ENCODE results near the gene CDK5RAP1. TPM values are rescaled to one million over a fixed set of nuclear protein-coding genes. Genes with fewer than 3 reads are reported as not detected.
"Not testable (repeated sequence)": the region's sequence is repeated elsewhere in the genome, so short reads cannot be mapped to it uniquely, and the experiment has no call there.

Gene CDK5RAP1, protein sequence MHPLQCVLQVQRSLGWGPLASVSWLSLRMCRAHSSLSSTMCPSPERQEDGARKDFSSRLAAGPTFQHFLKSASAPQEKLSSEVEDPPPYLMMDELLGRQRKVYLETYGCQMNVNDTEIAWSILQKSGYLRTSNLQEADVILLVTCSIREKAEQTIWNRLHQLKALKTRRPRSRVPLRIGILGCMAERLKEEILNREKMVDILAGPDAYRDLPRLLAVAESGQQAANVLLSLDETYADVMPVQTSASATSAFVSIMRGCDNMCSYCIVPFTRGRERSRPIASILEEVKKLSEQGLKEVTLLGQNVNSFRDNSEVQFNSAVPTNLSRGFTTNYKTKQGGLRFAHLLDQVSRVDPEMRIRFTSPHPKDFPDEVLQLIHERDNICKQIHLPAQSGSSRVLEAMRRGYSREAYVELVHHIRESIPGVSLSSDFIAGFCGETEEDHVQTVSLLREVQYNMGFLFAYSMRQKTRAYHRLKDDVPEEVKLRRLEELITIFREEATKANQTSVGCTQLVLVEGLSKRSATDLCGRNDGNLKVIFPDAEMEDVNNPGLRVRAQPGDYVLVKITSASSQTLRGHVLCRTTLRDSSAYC
- 10 to 100 TPM; 28.9 to 37.9 (median 37.1) TPM for polyA plus RNA-seq (ENCODE audit: insufficient read length in 3 of 3)

DNA sequence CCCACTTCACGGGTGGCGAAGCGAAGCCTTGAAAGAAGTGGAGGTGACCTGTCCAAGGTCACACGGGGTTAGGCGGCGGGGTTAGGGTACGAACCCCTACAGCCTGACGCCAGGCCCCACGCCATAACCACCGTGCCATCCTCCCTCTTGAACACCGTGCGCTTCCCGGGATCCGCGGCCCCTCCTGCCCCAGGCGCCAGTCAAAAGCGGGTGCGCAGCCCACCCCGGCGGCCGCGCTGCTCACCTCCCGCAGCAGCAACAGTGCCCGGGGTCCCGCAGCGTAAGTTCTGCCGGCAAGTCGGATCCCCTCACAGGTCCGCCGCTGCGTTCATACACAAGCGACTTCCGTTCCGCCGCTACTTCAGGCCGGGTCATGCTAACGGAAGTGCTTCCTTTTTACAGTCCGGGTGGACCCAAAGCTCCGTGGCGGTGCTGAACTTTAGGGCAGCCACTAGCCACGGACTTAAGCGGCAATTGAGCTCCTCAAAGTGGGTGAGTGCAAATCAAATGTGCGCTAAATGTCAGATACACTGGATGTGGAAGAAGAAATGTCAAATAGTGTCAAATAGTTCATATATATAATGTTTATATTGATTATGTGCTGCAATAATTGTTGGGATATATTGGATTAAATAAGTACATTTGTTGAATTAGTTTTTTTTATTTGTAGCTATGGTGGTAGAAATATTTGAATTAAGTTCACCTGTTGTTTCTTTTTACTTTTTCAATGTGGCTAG lies at the start of gene CDK5RAP1:
TSS of gene CDK5RAP1 (minus strand) at position 336 of the 737 bp plus-strand sequence. CDS start 4,455 bp downstream, outside the sequence.
- DNase-seq (ENCODE audit: low read depth in 3 of 3, low spot score in 2 of 3) = peak; percentile 70 to 84 (median 83)

DNA sequence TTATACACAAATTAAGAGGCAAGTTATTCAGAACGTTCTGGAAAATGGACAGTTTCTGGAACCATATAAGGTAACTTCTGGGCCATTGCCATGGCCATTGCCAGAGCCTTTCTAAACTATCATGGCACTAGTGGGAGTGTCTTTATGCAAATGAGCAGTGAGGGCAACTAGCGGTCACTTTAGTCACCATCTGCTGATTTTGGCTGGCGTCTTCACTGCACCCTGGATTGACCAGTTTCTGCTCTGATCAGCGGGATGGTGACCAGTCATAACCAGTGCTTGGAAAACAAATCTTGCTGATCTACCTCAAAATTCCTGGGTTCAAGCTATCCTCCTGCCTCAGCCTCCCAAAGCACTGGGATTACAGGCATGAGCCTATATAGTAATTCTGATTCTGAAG lies 49.5 kb upstream of the CDK5RAP1 start:
- DNase-seq (ENCODE audit: low read depth in 3 of 3, low spot score in 2 of 3) = no peak

DNA sequence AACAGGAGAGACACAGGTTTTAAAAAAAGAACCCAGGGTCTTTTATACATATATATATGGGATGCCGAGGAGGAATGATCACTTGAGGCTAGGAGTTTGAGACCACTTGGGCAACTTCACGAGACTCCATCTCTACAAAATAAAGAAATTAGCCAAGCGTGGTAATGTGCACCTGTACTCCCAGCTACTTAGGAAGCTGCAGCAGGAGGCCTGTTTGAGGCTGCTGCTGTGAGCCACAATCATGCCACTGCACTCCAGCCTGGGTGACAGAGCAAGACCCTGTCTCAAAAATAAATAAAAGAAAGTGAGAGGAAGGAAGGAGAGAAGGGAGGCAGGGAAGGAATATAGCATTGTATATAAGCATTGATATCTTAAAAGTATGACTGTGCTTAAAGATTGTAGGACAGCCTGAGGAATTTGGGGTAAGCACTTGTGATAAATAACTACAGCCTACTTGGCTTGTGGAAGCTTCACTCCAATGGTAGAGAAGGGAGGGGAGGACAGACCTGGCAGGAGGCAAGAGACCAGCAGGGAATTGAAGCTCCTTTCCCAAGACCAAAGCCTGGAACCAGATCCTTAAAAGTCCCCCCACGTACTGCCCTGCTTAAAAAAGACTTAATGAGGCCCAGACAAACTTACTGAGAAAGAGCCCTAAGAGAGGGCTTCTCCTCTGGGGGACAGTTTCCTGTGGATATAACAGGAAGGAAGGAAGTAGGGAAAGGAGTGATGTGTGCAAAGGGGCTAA lies 44.7 kb upstream of the CDK5RAP1 start:
- DNase-seq (ENCODE audit: low read depth in 3 of 3, low spot score in 2 of 3) = no peak

DNA sequence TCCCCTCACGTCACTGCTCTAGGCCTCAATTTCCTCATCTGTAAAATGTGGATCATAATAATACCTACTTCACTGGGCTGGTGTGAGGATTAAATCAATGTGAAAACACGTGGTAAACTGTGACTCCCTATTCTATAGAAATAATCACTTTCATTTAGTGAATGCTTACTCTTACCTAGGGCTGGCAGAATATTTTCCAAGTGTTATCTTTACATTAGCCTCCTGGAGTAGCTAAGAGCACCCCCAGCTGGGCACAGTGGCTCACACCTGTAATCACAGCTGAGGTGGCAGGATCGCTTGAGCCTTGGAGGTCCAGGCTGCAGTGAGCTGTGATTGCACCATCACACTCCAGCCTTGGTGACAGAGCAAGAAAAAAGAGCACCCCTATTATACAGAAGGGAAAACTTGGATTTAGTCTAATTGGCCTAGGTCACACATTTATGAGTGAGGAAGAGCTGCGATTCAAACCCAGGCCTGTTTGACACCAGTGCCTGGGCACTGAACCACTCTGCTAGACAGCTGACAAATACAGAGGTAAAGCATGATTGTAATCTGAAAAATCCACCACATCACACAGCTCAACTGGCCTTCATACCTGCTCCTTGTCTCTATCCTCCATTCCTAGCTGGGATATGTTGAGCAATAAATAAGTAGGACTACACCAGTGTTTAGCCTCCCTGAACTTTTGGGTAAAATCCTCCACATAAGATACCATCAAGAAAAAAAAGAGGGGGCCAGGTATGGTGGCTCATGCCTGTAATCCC lies 43.7 kb upstream of the CDK5RAP1 start:
- no peak for DNase-seq (ENCODE audit: low read depth in 3 of 3, low spot score in 2 of 3)

DNA sequence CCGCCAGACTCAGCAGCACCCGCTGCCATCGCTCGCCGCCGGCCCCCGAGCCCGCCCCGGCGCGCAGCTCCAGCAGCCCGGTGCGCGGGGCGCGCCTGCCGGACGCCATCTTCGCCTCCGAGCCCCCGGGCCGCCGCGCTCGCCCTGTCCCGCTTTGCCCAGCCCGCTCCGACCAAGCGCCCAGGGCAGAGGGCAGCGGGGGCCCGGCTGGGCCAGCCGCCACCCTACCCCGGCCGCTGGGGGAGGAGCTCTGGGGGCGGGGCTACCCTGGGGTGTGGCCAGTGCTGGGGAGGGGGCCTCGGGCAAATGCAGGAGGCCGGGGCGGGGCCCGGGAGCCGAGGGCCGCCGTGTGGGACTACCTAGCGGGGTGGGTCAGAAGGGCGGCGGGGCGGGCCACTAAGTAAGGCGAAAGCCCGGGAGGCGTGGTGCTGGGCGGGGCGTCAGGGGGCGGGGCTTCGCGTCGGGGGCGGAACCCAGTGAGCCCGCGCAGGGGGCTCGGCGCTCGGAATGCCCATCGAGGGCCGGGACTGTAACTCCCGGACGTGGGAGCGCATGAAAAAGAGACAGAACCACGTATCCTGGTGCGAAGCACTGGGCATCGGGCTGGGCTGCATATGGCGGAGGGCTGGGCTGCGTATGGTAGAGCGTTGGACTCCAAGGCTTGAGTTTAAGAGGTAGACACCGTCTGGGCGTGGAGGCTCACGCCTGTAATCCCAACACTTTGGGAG lies 42.4 kb upstream of the CDK5RAP1 start, which contains the start of gene SNTA1:
TSS of gene SNTA1 (minus strand) at position 252 of the 728 bp plus-strand sequence. CDS start at position 109, 143 bp downstream.
- peak in 1 of 3 donors; percentile 56 for DNase-seq (ENCODE audit: low read depth in 3 of 3, low spot score in 2 of 3)

DNA sequence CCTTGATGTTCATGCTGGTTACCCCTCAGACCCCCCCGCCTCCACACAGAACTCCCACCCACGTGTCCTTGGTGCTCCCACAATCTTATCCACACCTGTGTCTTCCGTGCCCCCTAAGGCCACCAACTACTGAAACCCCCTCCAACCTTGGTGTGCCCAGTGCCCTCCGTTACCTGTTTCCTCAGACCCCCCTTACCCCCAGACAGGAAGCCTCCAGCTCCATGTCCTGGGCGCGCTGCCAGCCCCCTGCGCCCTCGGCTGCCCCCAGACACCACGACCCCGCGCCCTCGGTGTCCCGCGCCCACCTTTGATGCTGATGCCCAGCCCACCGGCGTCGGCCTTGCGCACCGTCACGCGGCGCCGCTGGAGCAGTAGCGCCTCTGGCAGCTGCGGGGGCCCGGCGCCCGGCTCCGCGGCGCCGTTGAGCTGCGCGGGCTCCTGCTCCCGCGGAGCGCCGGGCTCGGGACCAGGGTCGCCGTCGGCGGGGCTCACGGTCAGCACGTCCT lies 41.7 kb upstream of the CDK5RAP1 start:
- no peak for DNase-seq (ENCODE audit: low read depth in 3 of 3, low spot score in 2 of 3)

DNA sequence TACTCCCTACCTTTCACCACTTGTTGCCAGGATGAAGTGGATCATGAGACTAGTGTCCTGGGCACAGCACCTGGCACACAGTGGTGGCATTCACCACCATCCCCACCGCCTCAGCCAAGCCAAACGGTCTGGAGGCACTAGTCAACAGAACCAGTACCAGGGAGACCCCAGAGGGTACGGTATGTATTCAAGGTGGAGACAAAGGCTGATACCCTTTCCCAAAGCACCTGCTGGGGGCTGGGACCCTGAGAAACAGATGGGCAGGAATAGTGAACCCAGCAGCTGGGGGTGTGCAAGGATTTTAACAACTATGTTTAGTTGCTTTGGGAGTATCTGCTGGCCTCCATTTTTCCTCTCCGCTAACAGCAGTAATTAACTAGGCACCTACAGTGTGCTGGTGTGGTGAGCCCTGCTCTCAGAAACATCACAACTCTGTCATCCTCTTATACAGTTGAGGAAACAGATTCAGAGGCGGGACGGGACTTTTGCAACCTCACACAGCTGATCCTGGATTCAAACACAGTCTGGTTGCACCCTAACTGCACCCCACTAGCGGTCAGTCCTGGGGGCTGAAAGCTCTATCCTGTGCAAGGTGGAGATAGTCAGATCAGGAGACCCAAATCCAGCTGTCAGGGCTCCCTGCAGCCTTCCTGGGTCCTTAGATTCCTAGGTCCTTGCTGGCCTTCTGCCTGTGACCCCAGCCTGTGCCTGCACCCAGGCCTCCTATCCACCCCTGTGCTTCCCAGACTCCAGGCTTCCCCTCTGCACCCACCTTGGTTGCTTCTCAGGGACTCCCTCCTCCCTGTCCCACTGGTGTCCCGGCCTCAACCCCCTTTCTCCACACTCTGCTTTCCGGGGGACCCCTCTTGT lies 41.1 kb upstream of the CDK5RAP1 start:
- DNase-seq (ENCODE audit: low read depth in 3 of 3, low spot score in 2 of 3) = no peak

DNA sequence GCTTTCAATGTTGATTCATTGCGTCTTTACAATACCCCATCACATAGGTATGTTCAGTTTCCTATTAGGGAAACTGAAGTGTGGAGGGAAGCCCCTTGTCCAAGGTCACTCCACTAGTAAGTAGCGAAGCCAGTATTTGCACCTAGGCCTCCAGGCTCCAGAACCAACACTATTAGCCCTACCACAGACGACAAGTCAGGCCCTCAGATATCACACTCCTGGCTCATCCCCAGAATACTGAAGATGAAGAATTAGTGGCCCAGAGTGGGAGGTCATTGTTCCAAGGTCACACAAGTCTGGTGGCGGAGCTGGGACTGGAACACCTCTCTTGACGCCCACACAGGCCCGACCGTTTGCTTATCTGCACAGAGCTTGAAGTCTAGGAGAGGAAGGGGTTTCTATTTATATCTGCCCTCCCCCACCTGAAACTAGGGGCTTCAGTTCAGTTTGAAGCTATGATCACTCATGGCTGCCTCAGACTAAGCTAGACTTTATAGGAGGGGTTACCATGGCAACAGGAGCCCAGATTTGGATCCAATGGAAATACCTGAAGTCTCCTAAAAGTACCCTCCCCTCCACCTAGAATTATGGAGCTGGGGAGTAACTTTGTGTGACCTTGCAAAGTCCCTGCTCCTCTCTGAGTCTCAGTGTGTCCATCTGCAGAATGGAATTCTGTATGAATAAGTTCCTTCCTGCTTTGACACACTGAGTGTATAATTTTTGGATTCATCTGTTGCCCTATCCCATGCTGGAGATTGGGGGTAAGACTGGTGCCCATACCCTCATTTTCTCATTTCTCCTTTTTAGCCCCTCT lies 40.0 kb upstream of the CDK5RAP1 start:
- DNase-seq (ENCODE audit: low read depth in 3 of 3, low spot score in 2 of 3) = no peak

DNA sequence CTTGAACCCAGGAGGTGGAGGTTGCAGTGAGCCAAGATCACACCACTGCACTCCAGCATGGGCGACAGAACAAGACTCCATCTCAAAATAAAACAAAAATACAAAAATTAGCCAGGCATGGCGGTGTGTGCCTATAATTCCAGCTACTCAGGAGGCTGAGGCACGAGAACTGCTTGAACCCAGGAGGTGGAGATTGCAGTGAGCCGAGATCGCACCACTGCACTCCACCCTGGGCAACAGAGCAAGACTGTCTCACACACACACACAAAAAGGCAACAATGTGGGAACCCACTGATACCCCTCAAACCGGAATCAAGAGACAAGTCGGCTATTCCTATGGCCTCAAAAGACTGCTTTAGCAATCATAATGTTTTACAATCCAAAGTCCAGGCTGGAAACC lies 39.2 kb upstream of the CDK5RAP1 start:
- DNase-seq (ENCODE audit: low read depth in 3 of 3, low spot score in 2 of 3) = not testable (repeated sequence)

DNA sequence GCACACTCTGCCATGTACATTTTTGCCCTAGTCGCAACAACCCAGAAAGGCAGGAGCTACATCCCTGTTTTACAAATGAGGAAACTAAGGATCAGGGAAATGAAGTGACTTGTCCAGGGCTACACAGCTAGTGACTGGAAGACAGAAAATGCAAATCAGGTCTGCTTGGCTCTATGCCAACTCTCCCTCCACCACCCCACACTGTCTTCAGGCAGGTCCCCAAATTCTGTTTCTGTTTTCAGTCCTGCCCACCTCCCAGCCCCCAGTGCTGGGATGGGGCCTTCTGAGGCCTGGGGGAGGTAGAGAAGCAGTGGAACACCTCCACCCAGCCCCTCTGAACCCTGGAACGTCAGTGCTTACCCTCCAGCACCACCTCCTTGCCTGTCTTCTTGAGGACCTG lies 37.2 kb upstream of the CDK5RAP1 start:
- no peak for DNase-seq (ENCODE audit: low read depth in 3 of 3, low spot score in 2 of 3)

DNA sequence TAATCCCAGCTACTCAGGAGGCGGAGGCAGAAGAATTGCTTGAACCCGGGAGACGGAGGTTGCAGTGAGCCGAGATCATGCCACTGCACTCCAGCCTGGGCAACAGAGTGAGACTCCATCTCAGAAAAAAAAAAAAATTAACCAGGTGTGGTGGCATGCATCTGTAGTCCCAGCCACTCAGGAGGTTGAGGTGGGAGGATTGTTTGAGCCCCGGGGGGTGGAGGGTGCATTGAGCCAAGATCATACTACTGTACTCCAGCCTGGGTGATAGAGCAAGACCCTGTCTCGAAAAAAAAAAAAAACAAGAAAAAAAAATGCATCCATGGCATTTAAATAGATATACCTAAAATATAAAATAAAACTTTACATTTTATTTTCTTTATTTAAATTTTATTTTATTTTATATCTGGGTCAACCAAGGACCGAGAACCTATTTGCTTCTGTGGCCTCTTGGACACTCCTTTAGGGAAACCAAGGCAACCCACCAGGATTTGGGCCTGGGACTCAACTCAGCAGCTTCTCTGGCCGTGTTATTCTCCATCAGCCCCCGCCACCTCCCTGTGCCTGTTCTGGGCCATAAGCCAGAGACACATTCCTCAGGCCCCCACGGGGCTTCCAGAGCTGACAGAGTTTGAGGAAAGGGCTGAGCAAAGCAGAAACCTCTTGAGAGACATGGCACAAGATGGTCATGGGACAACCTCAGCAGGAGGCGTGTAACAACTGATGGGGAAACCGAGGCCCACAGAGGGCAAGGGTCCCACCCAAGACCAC lies 36.0 kb upstream of the CDK5RAP1 start:
- no peak for DNase-seq (ENCODE audit: low read depth in 3 of 3, low spot score in 2 of 3)

DNA sequence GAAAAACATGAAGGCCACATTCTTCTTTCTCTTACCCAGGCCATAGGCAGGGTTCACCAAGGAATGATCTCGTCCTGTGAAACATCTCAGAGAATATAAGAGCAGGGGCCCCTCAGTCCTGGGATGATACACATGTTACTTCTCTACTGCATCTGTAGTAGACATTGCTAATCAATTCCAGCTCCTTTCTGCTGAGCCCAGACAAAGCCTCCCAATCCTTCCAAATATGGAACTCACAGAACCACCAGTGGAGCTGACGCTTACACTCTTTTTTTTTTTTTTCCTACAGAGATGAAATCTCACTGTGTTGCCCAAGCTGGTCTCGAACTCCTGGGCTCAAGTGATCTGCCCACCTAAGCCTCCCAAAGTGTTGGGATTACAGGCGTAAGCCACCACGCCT lies 33.1 kb upstream of the CDK5RAP1 start:
- DNase-seq (ENCODE audit: low read depth in 3 of 3, low spot score in 2 of 3) = no peak

DNA sequence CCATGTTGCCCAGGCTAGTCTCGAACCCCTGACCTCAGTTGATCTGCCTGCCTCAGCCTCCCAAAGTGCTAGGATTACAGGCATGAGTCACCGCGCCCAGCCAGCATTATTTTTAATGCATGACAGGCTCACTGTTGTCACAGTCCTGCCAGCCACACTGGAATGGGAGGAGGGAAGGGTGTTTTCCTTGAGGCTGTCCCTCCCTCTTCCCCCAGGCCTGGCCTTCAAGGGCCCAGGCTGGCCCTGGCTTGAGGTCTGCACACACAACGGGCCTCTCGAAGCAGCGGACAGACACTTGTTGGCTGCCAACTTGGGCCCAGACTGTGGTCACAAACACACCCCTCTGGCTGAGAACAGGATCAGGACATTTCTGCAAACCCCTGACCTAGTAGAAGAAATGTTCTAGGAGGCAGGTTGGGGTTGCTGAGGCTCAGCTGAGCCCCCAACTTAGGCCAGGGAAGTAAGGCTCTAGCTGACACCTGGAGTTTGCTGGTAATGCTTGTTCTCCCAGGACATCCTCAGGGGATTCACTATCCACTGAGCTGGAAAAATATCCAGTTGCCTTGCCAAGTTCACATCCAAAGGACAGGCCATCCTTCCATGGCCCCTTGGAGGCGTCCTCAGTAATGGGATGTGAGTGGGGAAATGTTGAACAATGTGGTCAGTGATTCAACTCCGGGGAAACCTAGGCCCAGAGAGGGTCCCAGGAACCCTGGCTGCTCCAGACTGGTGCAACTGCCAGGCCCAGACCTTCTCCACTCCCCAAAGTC lies 32.3 kb upstream of the CDK5RAP1 start:
- no peak for DNase-seq (ENCODE audit: low read depth in 3 of 3, low spot score in 2 of 3)

DNA sequence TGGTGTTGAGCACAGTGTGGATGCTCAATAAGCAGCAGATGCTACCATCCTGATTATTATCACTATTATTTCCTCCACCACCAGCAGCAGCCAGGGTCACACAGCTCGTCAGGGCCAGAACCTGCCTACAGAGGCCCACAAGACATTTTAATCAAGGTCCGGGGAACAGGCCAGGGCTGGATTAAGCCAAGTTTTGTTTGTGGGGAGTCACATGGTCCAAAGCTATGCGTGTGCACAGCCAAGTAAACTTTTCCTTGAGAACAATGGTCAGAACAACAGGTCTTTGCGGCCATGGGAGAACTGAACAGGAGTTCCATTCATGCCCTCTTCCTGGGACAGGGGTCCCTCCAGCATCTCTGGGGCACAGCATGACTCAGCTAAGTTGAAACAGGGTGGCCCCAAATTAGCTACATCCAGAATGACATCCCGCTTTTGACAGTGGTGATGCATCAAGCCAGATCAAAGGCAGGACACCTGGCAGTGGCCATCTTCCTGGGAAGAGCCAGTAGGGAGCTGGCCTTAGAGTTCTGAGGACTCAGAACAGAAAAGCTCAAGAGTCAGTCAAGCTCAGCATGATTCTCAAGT lies 30.6 kb upstream of the CDK5RAP1 start:
- no peak for DNase-seq (ENCODE audit: low read depth in 3 of 3, low spot score in 2 of 3)

DNA sequence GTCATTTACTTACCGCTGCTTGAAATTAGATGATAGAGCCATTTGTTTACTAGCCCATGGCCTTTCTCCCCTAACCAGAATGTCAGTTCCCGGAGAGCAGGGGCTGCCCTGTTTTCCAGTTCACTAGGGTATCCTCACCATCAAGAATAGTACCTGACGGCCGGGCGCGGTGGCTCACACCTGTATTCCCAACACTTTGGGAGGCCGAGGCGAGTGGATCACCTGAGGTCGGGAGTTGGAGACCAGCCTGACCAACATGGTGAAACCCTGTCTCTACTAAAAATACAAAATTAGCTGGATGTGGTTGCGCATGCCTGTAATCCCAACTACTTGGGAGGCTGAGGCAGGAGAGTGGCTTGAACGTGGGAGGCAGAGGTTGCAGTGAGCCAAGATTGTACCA lies 22.6 kb upstream of the CDK5RAP1 start:
- DNase-seq (ENCODE audit: low read depth in 3 of 3, low spot score in 2 of 3) = not testable (repeated sequence)

Measured in right renal cortex interstitium (tissue), 3 donors.